Activated CD4-positive, alpha-beta T cell treated with anti-CD3 and anti-CD28 coated beads, Interleukin-2, amount 10 ng/mL, durations not matched to agents 24 days and 14 days (primary cell): ENCODE measurements around the gene DAAM2. TPM values are rescaled to one million over a fixed set of nuclear protein-coding genes. Genes with fewer than 3 reads are reported as not detected.

Source experiments
- DNase-seq: peaks from one replicate; pipeline ENCODE4 v3.0.0; 2022
- H3K27ac Mint-ChIP-seq: one replicate; pipeline ENCODE4 v1.8.0; 2022; ENCODE audit warnings: mild to moderate bottlenecking, mixed read lengths
- H3K27me3 Mint-ChIP-seq: one replicate; pipeline ENCODE4 v1.8.0; 2022; ENCODE audit warnings: mixed read lengths
- H3K36me3 Mint-ChIP-seq: one replicate; pipeline ENCODE4 v1.8.0; 2022; ENCODE audit warnings: low read depth, mild to moderate bottlenecking, mixed read lengths
- H3K4me1 Mint-ChIP-seq: one replicate; pipeline ENCODE4 v1.8.0; 2021; ENCODE audit warnings: mixed read lengths
- H3K4me3 Mint-ChIP-seq: one replicate; pipeline ENCODE4 v1.8.0; 2022; ENCODE audit warnings: mild to moderate bottlenecking, moderate library complexity, mixed read lengths
- H3K9me3 Mint-ChIP-seq: one replicate; pipeline ENCODE4 v1.8.0; 2021; ENCODE audit warnings: mixed read lengths
- intact Hi-C: fragments of 100-400 bp; cut with micrococcal nuclease; formaldehyde crosslinking; loops from one replicate; pipeline ENCODE4 v1.15.1; 2023
- total RNA-seq: library from RNA; stranded (reverse); gene quantifications from 2 replicates; pipeline ENCODE4 v1.2.3, GENCODE V29; 2022

Gene DAAM2
- total RNA-seq, 1 donor from 2014 or later = not detected

- Mint-ChIP-seq H3K27me3 (no peaks in the 10 kb centered on the region), H3K27ac (no peak overlapping the region), H3K36me3 (no peaks in the 10 kb centered on the region), H3K4me3 (no peak overlapping the region), H3K4me1 (no peaks in the 10 kb centered on the region), H3K9me3 (no peaks in the 10 kb centered on the region)
- no peak for DNase-seq
- intact Hi-C loops = no loop called here
These were observed 119.4 kb downstream of the DAAM2 start for GRCh38 chr6:39911513-39912125.

DNA sequence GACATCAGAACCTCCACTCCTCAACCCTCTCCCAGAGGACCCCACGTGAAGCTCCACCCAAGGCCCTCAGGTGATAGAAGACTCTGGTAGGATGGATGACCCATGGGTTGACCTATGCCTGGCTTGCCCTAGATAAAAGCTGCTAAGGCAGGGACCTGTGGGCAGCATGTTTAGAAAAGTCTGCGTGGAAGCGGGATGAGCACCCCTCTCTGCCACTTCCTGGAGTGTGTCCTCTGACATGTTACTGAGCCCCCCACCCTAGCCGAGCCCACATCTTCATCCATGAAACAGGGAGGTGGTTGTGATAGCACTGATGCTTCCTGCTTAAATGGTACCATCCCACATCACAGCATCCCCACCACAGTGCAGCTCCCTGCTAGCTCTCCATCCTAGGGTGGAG lies 120.3 kb downstream of the DAAM2 start:
- no peak for DNase-seq
- H3K9me3 Mint-ChIP-seq = no peaks in the 10 kb centered on the region
- H3K4me3 Mint-ChIP-seq = no peak overlapping the region
- no peaks in the 10 kb centered on the region for H3K36me3 Mint-ChIP-seq
- no peaks in the 10 kb centered on the region for H3K4me1 Mint-ChIP-seq
- H3K27ac Mint-ChIP-seq = no peak overlapping the region
- H3K27me3 Mint-ChIP-seq = no peaks in the 10 kb centered on the region
- intact Hi-C loops = no loop called here

- no peaks in the 10 kb centered on the region for H3K27me3 Mint-ChIP-seq
- intact Hi-C loops = no loop called here
- no peak overlapping the region for H3K4me3 Mint-ChIP-seq
- no peak overlapping the region for H3K27ac Mint-ChIP-seq
- no peak for DNase-seq
- no peaks in the 10 kb centered on the region for H3K9me3 Mint-ChIP-seq
- H3K4me1 Mint-ChIP-seq = no peaks in the 10 kb centered on the region
- no peaks in the 10 kb centered on the region for H3K36me3 Mint-ChIP-seq
These were observed 121.3 kb downstream of the DAAM2 start for GRCh38 chr6:39913391-39913916.

DNA sequence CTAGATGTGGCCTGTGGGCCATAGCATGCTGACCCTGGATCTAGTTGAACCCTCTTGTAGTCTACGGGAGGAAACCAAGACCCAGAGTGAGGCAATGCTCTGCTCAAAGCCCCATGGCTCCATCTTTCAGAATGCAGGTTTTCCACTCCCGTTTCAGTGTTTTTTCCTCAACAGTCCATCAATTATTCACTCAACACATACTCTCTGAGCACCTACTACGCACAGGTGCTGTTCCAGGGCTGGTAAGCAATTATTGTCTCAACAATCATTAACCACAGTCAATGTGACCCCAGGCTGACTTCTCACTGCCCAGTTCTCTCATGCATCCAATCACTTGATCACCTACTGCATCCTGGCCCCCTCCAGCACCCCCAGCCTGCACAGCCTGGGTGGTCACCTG lies 122.1 kb downstream of the DAAM2 start:
- intact Hi-C loops = no loop called here
- no peaks in the 10 kb centered on the region for H3K9me3 Mint-ChIP-seq
- H3K27ac Mint-ChIP-seq = no peak overlapping the region
- no peak for DNase-seq
- H3K36me3 Mint-ChIP-seq = no peaks in the 10 kb centered on the region
- no peak overlapping the region for H3K4me3 Mint-ChIP-seq
- no peaks in the 10 kb centered on the region for H3K4me1 Mint-ChIP-seq
- no peaks in the 10 kb centered on the region for H3K27me3 Mint-ChIP-seq

- H3K4me3 Mint-ChIP-seq = no peak overlapping the region
- no peak for DNase-seq
- no peaks in the 10 kb centered on the region for H3K4me1 Mint-ChIP-seq
- no peaks in the 10 kb centered on the region for H3K9me3 Mint-ChIP-seq
- intact Hi-C loops = no loop called here
- no peaks in the 10 kb centered on the region for H3K27me3 Mint-ChIP-seq
- no peaks in the 10 kb centered on the region for H3K36me3 Mint-ChIP-seq
- no peak overlapping the region for H3K27ac Mint-ChIP-seq
These were observed 123.7 kb downstream of the DAAM2 start for GRCh38 chr6:39915866-39916265.

GRCh38 chr6:39917329-39917728 lies 125.2 kb downstream of the DAAM2 start:
- H3K27me3 Mint-ChIP-seq = no peaks in the 10 kb centered on the region
- no peaks in the 10 kb centered on the region for H3K36me3 Mint-ChIP-seq

DNA sequence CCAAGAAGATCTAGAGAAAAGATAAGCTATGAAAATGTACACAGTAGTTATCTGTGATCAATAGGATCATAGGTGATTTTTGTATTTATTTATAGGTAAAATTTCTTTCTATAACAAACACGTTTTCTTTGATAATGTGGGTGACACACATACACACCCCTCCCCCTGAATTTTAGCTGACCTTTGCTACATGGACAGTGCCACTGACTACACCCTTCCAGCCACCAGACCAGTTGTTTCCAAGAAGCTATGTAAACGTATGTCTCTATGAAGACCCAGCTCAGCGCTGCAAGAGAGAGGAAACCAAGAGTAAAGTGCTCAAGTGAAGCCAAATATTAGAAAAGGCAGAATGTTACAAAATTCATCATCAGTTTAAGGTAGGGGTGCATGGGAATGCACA lies 125.8 kb downstream of the DAAM2 start:
- Mint-ChIP-seq H3K4me1 (no peaks in the 10 kb centered on the region), H3K4me3 (no peak overlapping the region), H3K27me3 (no peaks in the 10 kb centered on the region), H3K9me3 (no peaks in the 10 kb centered on the region), H3K36me3 (no peaks in the 10 kb centered on the region), H3K27ac (no peak overlapping the region)
- intact Hi-C loops = no loop called here
- no peak for DNase-seq

More at GRCh38 chr6:39917329-39917728, 125.2 kb downstream of the DAAM2 start:
- no peaks in the 10 kb centered on the region for H3K9me3 Mint-ChIP-seq
- H3K27ac Mint-ChIP-seq = no peak overlapping the region
- DNase-seq = no peak
- H3K4me3 Mint-ChIP-seq = no peak overlapping the region
- intact Hi-C loops = no loop called here
- no peaks in the 10 kb centered on the region for H3K4me1 Mint-ChIP-seq

- H3K27me3 Mint-ChIP-seq = no peaks in the 10 kb centered on the region
- no peak overlapping the region for H3K4me3 Mint-ChIP-seq
These were observed 126.7 kb downstream of the DAAM2 start for GRCh38 chr6:39918831-39919230.

DNA sequence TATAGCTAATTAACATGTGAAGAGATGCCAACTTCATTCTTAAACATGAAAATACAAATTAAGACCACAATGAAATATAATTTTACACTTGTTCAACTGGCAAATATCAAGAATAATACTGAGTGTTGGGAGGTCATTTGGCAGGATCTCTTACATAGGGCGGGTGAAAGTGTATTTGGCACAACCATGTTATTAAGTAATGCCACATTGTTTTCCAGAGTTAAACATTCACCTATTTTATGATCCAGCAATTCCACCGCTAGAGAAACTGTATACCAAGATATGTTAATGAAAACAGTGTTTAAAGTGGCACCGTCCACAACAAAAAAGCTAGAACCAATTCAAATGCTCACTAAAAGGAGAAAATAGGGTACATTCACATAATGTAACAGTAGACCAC lies 128.0 kb downstream of the DAAM2 start:
- intact Hi-C loops = no loop called here
- Mint-ChIP-seq H3K27ac (no peak overlapping the region), H3K36me3 (no peaks in the 10 kb centered on the region), H3K4me1 (no peaks in the 10 kb centered on the region), H3K4me3 (no peak overlapping the region), H3K27me3 (no peaks in the 10 kb centered on the region), H3K9me3 (no peaks in the 10 kb centered on the region)
- no peak for DNase-seq

More at GRCh38 chr6:39918831-39919230, 126.7 kb downstream of the DAAM2 start:
- H3K4me1 Mint-ChIP-seq = no peaks in the 10 kb centered on the region
- no peaks in the 10 kb centered on the region for H3K36me3 Mint-ChIP-seq
- intact Hi-C loops = no loop called here
- no peak overlapping the region for H3K27ac Mint-ChIP-seq
- no peak for DNase-seq
- H3K9me3 Mint-ChIP-seq = no peaks in the 10 kb centered on the region

- Mint-ChIP-seq H3K36me3 (no peaks in the 10 kb centered on the region), H3K27me3 (no peaks in the 10 kb centered on the region), H3K9me3 (peaks cover 6% of the 10 kb centered on the region), H3K4me1 (no peaks in the 10 kb centered on the region), H3K4me3 (no peak overlapping the region), H3K27ac (no peak overlapping the region)
- intact Hi-C loops = no loop called here
- no peak for DNase-seq
These were observed 130.6 kb downstream of the DAAM2 start for GRCh38 chr6:39922821-39923220.

DNA sequence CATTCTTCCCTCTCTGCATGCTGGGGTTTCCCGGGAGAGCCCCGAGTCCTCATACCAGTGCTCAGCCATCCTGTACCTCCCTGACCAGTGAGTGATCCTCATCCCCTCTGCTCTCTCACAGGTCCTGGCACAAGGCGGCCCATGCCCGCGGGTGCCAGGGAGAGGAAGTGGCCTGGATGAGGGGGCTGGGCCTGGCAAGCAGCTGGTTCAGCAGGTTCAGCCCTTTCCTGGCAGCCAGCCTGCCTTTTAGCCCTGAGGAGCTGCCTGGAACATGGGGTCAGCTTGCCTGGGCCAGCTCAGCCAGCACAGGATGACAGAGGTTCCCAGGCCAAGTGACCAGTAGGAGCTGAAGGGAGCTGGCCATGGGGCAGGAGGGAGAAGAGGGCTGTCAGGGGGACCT lies 131.2 kb downstream of the DAAM2 start:
- peaks cover 6% of the 10 kb centered on the region for H3K9me3 Mint-ChIP-seq
- no peak for DNase-seq
- no peaks in the 10 kb centered on the region for H3K27me3 Mint-ChIP-seq
- H3K4me3 Mint-ChIP-seq = no peak overlapping the region
- no peak overlapping the region for H3K27ac Mint-ChIP-seq
- intact Hi-C loops = no loop called here
- no peaks in the 10 kb centered on the region for H3K4me1 Mint-ChIP-seq
- H3K36me3 Mint-ChIP-seq = no peaks in the 10 kb centered on the region

GRCh38 chr6:39923861-39924260 lies 131.7 kb downstream of the DAAM2 start:
- H3K9me3 Mint-ChIP-seq = peaks cover 6% of the 10 kb centered on the region
- intact Hi-C loops = no loop called here
- H3K36me3 Mint-ChIP-seq = no peaks in the 10 kb centered on the region
- H3K27ac Mint-ChIP-seq = no peak overlapping the region
- DNase-seq = no peak
- H3K4me3 Mint-ChIP-seq = no peak overlapping the region
- no peaks in the 10 kb centered on the region for H3K4me1 Mint-ChIP-seq
- H3K27me3 Mint-ChIP-seq = no peaks in the 10 kb centered on the region

DNA sequence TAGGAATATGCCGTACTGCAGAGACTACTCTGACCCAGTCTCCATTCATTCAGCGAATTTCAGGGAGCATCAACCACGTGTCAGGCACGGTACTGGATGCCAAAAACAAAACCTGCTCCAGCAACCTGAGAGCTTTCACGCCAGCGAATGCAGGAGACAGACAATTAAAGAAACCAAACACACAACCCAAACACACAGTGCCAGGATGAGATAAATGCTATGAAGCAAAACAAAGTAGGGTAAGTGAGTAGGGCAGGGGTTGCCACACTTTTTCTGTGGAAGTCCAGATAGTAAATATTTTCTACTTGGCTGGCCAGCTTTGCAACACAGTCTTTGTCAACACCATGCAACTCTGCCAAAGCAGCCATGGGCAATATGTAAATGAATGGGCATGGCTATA lies 132.1 kb downstream of the DAAM2 start:
- Mint-ChIP-seq H3K27ac (no peak overlapping the region), H3K9me3 (peaks cover 6% of the 10 kb centered on the region), H3K27me3 (no peaks in the 10 kb centered on the region), H3K4me1 (no peaks in the 10 kb centered on the region), H3K4me3 (no peak overlapping the region), H3K36me3 (no peaks in the 10 kb centered on the region)
- DNase-seq = no peak
- intact Hi-C loops = no loop called here

GRCh38 chr6:39925191-39925930 lies 133.2 kb downstream of the DAAM2 start:
- Mint-ChIP-seq H3K9me3 (peaks cover 6% of the 10 kb centered on the region), H3K4me1 (no peaks in the 10 kb centered on the region), H3K36me3 (no peaks in the 10 kb centered on the region), H3K27ac (no peak overlapping the region), H3K4me3 (no peak overlapping the region), H3K27me3 (no peaks in the 10 kb centered on the region)
- no peak for DNase-seq
- intact Hi-C loops = no loop called here
